ENCODE results near the gene DYNC1LI2. TPM values are rescaled to one million over a fixed set of nuclear protein-coding genes. Genes with fewer than 3 reads are reported as not detected.

DYNC1LI2 gene
- total RNA-seq, 6 donors from 2014 or later: 91.5 to 190 (median 132) TPM

DNA sequence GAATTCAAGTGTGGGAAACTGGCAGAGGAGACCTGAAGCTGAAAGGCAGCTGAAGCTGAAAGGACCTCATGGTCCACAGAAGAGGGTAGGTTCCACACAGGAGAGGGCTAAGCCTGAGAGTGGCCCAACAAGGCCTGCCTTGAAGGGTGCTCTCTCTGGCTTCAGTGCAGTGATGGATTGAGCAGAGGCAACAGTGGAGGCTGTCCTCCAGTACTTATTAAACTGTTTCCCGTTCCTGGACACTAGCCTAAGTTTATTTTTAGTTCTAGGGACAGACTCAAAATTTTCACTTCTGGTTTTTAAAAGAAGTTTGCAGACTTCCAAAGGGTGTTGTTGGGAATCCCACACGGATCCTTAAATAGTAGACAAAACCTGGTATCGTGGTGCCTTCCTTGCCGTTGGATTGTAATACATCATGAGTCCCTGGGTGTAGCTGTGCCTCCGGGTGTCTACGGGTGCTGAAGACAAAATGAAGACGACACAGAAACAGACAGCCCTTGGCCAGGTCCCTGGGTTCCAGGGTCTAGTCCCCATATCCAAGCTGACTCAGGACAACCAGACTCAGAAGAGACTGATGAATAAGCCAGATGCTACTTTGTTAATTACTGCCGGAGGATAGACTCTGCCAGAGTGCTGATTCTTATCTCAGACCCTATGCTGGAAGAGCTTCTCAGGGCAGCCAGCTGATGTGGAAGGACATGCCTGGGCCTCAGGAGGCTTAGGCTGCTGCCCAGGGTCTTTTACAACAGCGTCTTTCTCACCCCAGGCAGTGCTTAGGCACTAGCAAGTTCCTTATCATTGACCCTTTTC lies 47.8 kb downstream of the DYNC1LI2 start:
- Histone ChIP-seq H3K27me3 (no peaks in the 10 kb centered on the region), H3K4me1 (peaks cover 9 to 22% (median 18%) of the 10 kb centered on the region in 4 donors), H3K4me3 (no peak overlapping the region), H3K27ac (peak overlapping the region in 3 of 4 donors; percentile 27 to 54 (median 27)), H3K9me3 (no peaks in the 10 kb centered on the region), H3K36me3 (no peaks in the 10 kb centered on the region)
- peak in 1 of 2 donors; percentile 11 for ATAC-seq (ENCODE audit: low FRiP score in 2 of 2)
- no peak for DNase-seq
- WGBS, 2 donors: 68 to 76% methylated on average over 8 to 9 of the region's 9 CpGs
- TF ChIP-seq POLR2A (IDR thresholded peaks at IDR 0.05) (no peak), EP300 (IDR thresholded peaks at IDR 0.05) (no peak), POLR2AphosphoS5 (IDR thresholded peaks at IDR 0.05) (no peak)
- TF ChIP-seq, protein P1, sequence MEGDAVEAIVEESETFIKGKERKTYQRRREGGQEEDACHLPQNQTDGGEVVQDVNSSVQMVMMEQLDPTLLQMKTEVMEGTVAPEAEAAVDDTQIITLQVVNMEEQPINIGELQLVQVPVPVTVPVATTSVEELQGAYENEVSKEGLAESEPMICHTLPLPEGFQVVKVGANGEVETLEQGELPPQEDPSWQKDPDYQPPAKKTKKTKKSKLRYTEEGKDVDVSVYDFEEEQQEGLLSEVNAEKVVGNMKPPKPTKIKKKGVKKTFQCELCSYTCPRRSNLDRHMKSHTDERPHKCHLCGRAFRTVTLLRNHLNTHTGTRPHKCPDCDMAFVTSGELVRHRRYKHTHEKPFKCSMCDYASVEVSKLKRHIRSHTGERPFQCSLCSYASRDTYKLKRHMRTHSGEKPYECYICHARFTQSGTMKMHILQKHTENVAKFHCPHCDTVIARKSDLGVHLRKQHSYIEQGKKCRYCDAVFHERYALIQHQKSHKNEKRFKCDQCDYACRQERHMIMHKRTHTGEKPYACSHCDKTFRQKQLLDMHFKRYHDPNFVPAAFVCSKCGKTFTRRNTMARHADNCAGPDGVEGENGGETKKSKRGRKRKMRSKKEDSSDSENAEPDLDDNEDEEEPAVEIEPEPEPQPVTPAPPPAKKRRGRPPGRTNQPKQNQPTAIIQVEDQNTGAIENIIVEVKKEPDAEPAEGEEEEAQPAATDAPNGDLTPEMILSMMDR (IDR thresholded peaks at IDR 0.05): no peak

DNA sequence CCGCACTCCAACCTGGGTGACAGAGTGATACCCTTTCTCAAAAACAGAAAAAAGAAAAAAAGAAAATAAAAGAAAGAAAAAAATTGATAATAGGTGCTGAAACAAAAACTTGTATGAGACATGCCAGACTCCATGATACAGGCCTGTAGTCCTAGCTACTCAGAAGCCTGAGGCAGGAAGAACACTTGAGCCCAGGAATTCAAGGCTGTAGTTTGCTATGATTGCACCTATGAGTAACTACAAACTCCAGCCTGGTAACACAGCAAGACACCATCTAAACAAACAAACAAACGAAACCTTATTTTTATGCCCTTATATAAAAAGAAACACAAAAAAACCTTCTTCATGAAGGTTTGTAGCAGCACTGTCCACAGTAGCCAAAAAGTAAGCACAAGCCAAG lies 49.9 kb downstream of the DYNC1LI2 start:
- H3K9me3 ChIP-seq: no peaks in the 10 kb centered on the region
- 91 to 98% methylated on average over 2 of the region's 2 CpGs for WGBS, 2 donors
- H3K27ac ChIP-seq: no peak overlapping the region
- H3K36me3 ChIP-seq: no peaks in the 10 kb centered on the region
- H3K4me1 ChIP-seq: peaks cover 16 to 27% (median 20%) of the 10 kb centered on the region in 4 donors
- no peak for DNase-seq
- H3K4me3 ChIP-seq: no peak overlapping the region
- no peak for ATAC-seq (ENCODE audit: low FRiP score in 2 of 2)
- TF ChIP-seq, protein P1 (IDR thresholded peaks at IDR 0.05): no peak
- TF ChIP-seq POLR2A (IDR thresholded peaks at IDR 0.05): no peak
- no peak for TF ChIP-seq POLR2AphosphoS5 (IDR thresholded peaks at IDR 0.05)
- TF ChIP-seq EP300 (IDR thresholded peaks at IDR 0.05): no peak
- H3K27me3 ChIP-seq: no peaks in the 10 kb centered on the region

DNA sequence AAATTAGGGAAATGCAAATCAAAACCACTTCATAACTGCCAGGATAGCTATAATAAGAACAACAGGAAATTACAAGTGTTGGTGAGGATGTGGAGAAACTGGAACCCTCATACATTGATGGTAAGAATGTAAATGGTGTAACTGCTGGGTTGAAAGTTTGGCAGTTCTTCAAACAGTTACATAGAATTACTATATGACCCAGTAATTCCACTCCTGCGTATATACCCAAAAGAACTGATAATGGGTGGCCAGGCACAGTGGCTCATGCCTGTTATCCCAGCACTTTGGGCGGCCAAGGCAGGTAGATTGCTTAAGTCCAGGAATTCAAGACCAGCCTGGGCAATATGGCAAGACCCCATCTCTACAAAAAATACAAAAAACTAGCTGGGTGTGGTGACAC lies 50.4 kb downstream of the DYNC1LI2 start:
- 67 to 77% methylated on average over 2 of the region's 2 CpGs for WGBS, 2 donors
- DNase-seq: no peak
- Histone ChIP-seq H3K27ac (no peak overlapping the region), H3K27me3 (no peaks in the 10 kb centered on the region), H3K36me3 (no peaks in the 10 kb centered on the region), H3K4me3 (no peak overlapping the region), H3K9me3 (no peaks in the 10 kb centered on the region), H3K4me1 (peaks cover 12 to 24% (median 16%) of the 10 kb centered on the region in 4 donors)
- no peak for TF ChIP-seq EP300 (IDR thresholded peaks at IDR 0.05)
- TF ChIP-seq POLR2A (IDR thresholded peaks at IDR 0.05): no peak
- TF ChIP-seq POLR2AphosphoS5 (IDR thresholded peaks at IDR 0.05): no peak
- TF ChIP-seq, protein P1 (IDR thresholded peaks at IDR 0.05): no peak
- ATAC-seq (ENCODE audit: low FRiP score in 2 of 2): no peak

DNA sequence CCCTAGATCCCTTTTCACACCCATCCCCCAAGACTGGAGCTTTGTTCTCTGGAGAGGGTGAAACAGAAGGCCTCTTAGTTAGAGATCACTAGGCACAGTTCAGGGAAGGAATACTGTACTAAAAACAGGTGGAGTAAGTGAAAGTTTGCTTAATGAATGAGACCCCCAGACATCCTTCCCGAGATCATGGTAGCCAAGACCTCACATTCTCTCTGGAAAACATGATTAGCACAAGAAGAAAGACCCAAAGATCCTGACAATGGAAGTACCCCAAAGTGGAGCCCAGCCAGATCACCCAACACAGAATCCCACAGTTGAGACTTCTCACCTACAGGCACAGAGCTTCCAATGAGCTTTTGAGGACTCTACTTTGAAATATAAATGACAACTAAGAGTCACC lies 51.5 kb downstream of the DYNC1LI2 start:
- Histone ChIP-seq H3K36me3 (no peaks in the 10 kb centered on the region), H3K27ac (no peak overlapping the region), H3K4me1 (peaks cover 19 to 32% (median 23%) of the 10 kb centered on the region in 4 donors), H3K9me3 (no peaks in the 10 kb centered on the region), H3K4me3 (no peak overlapping the region), H3K27me3 (no peaks in the 10 kb centered on the region)
- TF ChIP-seq POLR2A (IDR thresholded peaks at IDR 0.05): no peak
- no peak for TF ChIP-seq POLR2AphosphoS5 (IDR thresholded peaks at IDR 0.05)
- TF ChIP-seq EP300 (IDR thresholded peaks at IDR 0.05): no peak
- TF ChIP-seq, protein P1 (IDR thresholded peaks at IDR 0.05): no peak
- DNase-seq (no peak), ATAC-seq (ENCODE audit: low FRiP score in 2 of 2) (no peak)
- WGBS, 2 donors: 64 to 76% methylated on average over 1 of the region's 1 CpG

Measured in upper lobe of left lung (tissue), 6 donors.